Neural progenitor cell (in vitro differentiated cells): ENCODE data around the gene HABP4. TPM values are rescaled to one million over a fixed set of nuclear protein-coding genes. Genes with fewer than 3 reads are reported as not detected.

ENCODE experiments used
- DNase-seq: peaks from one replicate; pipeline ENCODE4 v3.0.0-alpha.2; 2016; ENCODE audit warnings: low spot score
- H2AFZ ChIP-seq: fragments of 200-600 bp; sonication (generic); replicated peaks from 2 replicates; pipeline ENCODE4 v1.6.1; 2016; ENCODE audit warnings: antibody characterized with exemption
- H3F3A ChIP-seq: fragments of 200-600 bp; sonication (generic); 2 replicates; pipeline ENCODE4 v1.6.1; 2016; ENCODE audit warnings: antibody characterized with exemption, low read depth
- H3K27ac ChIP-seq: fragments of 200-600 bp; sonication (generic); 2 replicates; pipeline ENCODE4 v1.5.1; 2016; ENCODE audit warnings: mild to moderate bottlenecking
- H3K27me3 ChIP-seq: fragments of 200-600 bp; sonication (generic); 2 replicates; pipeline ENCODE4 v1.6.1; 2016; ENCODE audit warnings: mild to moderate bottlenecking, moderate library complexity
- H3K36me3 ChIP-seq: fragments of 200-600 bp; sonication (generic); 2 replicates; pipeline ENCODE4 v1.5.1; 2016
- H3K4me1 ChIP-seq: fragments of 200-600 bp; sonication (generic); 2 replicates; pipeline ENCODE4 v1.6.1; 2016; ENCODE audit warnings: mixed run types
- H3K4me2 ChIP-seq: fragments of 200-600 bp; sonication (generic); 2 replicates; pipeline ENCODE4 v1.6.1; 2016
- H3K4me3 ChIP-seq: fragments of 200-600 bp; sonication (generic); 2 replicates; pipeline ENCODE4 v1.5.1; 2016
- H3K79me2 ChIP-seq: fragments of 200-600 bp; sonication (generic); 2 replicates; pipeline ENCODE4 v1.6.1; 2016; ENCODE audit warnings: low read depth
- H3K9ac ChIP-seq: fragments of 200-600 bp; sonication (generic); 2 replicates; pipeline ENCODE4 v1.6.1; 2016
- H3K9me3 ChIP-seq: fragments of 200-600 bp; sonication (generic); 2 replicates; pipeline ENCODE4 v1.5.1; 2016; ENCODE audit warnings: low read depth
- H4K20me1 ChIP-seq: fragments of 200-600 bp; sonication (generic); 2 replicates; pipeline ENCODE4 v1.6.1; 2016; ENCODE audit warnings: low read depth
- H3K27ac Mint-ChIP-seq: 3 replicates; pipeline ENCODE4 v1.8.0; 2021; ENCODE audit warnings: mixed read lengths
- H3K27me3 Mint-ChIP-seq: 2 replicates; pipeline ENCODE4 v1.8.0; 2022; ENCODE audit warnings: low read depth, mild to moderate bottlenecking, inconsistent platforms, moderate library complexity, mixed read lengths; ENCODE audit not compliant: insufficient read depth
- H3K36me3 Mint-ChIP-seq: 3 replicates; pipeline ENCODE4 v1.8.0; 2021; ENCODE audit warnings: mixed read lengths
- H3K4me1 Mint-ChIP-seq: 3 replicates; pipeline ENCODE4 v1.8.0; 2021; ENCODE audit warnings: mixed read lengths
- H3K4me3 Mint-ChIP-seq: 3 replicates; pipeline ENCODE4 v1.8.0; 2021; ENCODE audit warnings: mild to moderate bottlenecking, moderate library complexity, mixed read lengths
- H3K9me3 Mint-ChIP-seq: 3 replicates; pipeline ENCODE4 v1.8.0; 2020; ENCODE audit warnings: mixed read lengths
- CTCF ChIP-seq: fragments of 200-600 bp; sonication (generic); IDR thresholded peaks from 2 replicates; pipeline ENCODE4 v1.5.1; 2017; ENCODE audit warnings: antibody characterized with exemption, mild to moderate bottlenecking
- EZH2 ChIP-seq: fragments of 200-600 bp; sonication (generic); IDR thresholded peaks from 2 replicates; pipeline ENCODE4 v1.6.1; 2017; ENCODE audit warnings: antibody characterized with exemption, mild to moderate bottlenecking, moderate library complexity
- EZH2phosphoT487 ChIP-seq: fragments of 200-600 bp; sonication (generic); IDR thresholded peaks from 2 replicates; pipeline ENCODE4 v1.6.1; 2017; ENCODE audit warnings: antibody characterized with exemption
- total RNA-seq: library from RNA; depleted of rRNA; stranded (reverse); fragments of >200 nt; gene quantifications from 2 replicates; pipeline ENCODE4 v1.2.3, GENCODE V29; 2015; ENCODE audit warnings: low replicate concordance

HABP4 gene
- total RNA-seq, 1 donor from 2014 or later = 12.3 TPM

GRCh38 chr9:96496368-96497116 lies 46.6 kb downstream of the HABP4 start:
- Histone ChIP-seq H3K4me2 (no peak overlapping the region), H3K27me3 (no peaks in the 10 kb centered on the region), H2AFZ (no peak overlapping the region), H3K36me3 (no peaks in the 10 kb centered on the region), H3K79me2 (no peaks in the 10 kb centered on the region), H3K4me1 (peaks cover 12% of the 10 kb centered on the region), H3K9ac (no peak overlapping the region), H4K20me1 (no peaks in the 10 kb centered on the region), H3K9me3 (no peaks in the 10 kb centered on the region), H3K4me3 (no peak overlapping the region), H3F3A (no peaks in the 10 kb centered on the region), H3K27ac (no peak overlapping the region)
- H3K27ac Mint-ChIP-seq = no peak overlapping the region
- DNase-seq = no peak
- H3K27me3 Mint-ChIP-seq = peaks cover 3% of the 10 kb centered on the region
- H3K9me3 Mint-ChIP-seq = no peaks in the 10 kb centered on the region
- TF ChIP-seq EZH2 (no peak), CTCF (no peak), EZH2phosphoT487 (no peak)
- H3K36me3 Mint-ChIP-seq = peaks cover 4% of the 10 kb centered on the region
- peaks cover 11% of the 10 kb centered on the region for H3K4me1 Mint-ChIP-seq
- H3K4me3 Mint-ChIP-seq = no peak overlapping the region

- H3K27ac ChIP-seq = no peak overlapping the region
- Mint-ChIP-seq H3K27ac (no peak overlapping the region), H3K36me3 (peaks cover 2% of the 10 kb centered on the region), H3K9me3 (no peaks in the 10 kb centered on the region), H3K4me1 (peaks cover 9% of the 10 kb centered on the region), H3K27me3 (peaks cover 3% of the 10 kb centered on the region), H3K4me3 (no peak overlapping the region)
- no peaks in the 10 kb centered on the region for H3K36me3 ChIP-seq
- TF ChIP-seq EZH2 (no peak), CTCF (no peak), EZH2phosphoT487 (no peak)
- H3K4me3 ChIP-seq = no peak overlapping the region
- H3K9me3 ChIP-seq = no peaks in the 10 kb centered on the region
- H3K9ac ChIP-seq = no peak overlapping the region
- H3K79me2 ChIP-seq = no peaks in the 10 kb centered on the region
- no peak for DNase-seq
- no peak overlapping the region for H3K4me2 ChIP-seq
- no peak overlapping the region for H2AFZ ChIP-seq
- no peaks in the 10 kb centered on the region for H3F3A ChIP-seq
- peaks cover 12% of the 10 kb centered on the region for H3K4me1 ChIP-seq
- H4K20me1 ChIP-seq = no peaks in the 10 kb centered on the region
- no peaks in the 10 kb centered on the region for H3K27me3 ChIP-seq
Observed at GRCh38 chr9:96497117-96497399, 47.1 kb downstream of the HABP4 start.

GRCh38 chr9:96498796-96499195 lies 48.8 kb downstream of the HABP4 start:
- no peak overlapping the region for H3K27ac Mint-ChIP-seq
- peak; percentile 18 for DNase-seq

More at GRCh38 chr9:96498796-96499195, 48.8 kb downstream of the HABP4 start:
- Mint-ChIP-seq H3K36me3 (peaks cover 4% of the 10 kb centered on the region), H3K4me1 (peaks cover 9% of the 10 kb centered on the region), H3K9me3 (no peaks in the 10 kb centered on the region), H3K4me3 (no peak overlapping the region), H3K27me3 (peaks cover 2% of the 10 kb centered on the region)
- Histone ChIP-seq H3K9me3 (no peaks in the 10 kb centered on the region), H4K20me1 (no peaks in the 10 kb centered on the region), H3K4me1 (peaks cover 7% of the 10 kb centered on the region), H3K27ac (no peak overlapping the region), H3K9ac (no peak overlapping the region), H2AFZ (no peak overlapping the region), H3K4me2 (no peak overlapping the region), H3K36me3 (no peaks in the 10 kb centered on the region), H3F3A (no peaks in the 10 kb centered on the region), H3K27me3 (no peaks in the 10 kb centered on the region), H3K4me3 (no peak overlapping the region), H3K79me2 (no peaks in the 10 kb centered on the region)
- no peak for TF ChIP-seq EZH2phosphoT487
- no peak for TF ChIP-seq EZH2
- no peak for TF ChIP-seq CTCF
